K562 (cell line): ENCODE measurements around the gene GABARAP. TPM values are rescaled to one million over a fixed set of nuclear protein-coding genes. Genes with fewer than 3 reads are reported as not detected.

Experiments used
- BCL6 ChIP-seq: fragments of 250-450 bp; sonication (Bioruptor Pico); IDR thresholded peaks from 2 replicates; pipeline ENCODE4 v1.4.0; 2020
- CBX3 ChIP-seq, 2 experiments: IDR thresholded peaks; 1 replicate in 1 of 2; 2 replicates in 1 of 2; pipeline ENCODE4 v1.6.1; 2012; ENCODE audit warnings: inconsistent platforms in 2 of 2, low read length in 2 of 2, borderline replicate concordance in 1 of 2, control low read depth in 1 of 2
- CXXC5 ChIP-seq: fragments of 250-450 bp; sonication (Bioruptor Pico); IDR thresholded peaks from 2 replicates; pipeline ENCODE4 v1.8.0; 2022; ENCODE audit warnings: inconsistent platforms, mild to moderate bottlenecking, moderate library complexity
- HCFC1 ChIP-seq: IDR thresholded peaks from 2 replicates; pipeline ENCODE4 v1.6.1; 2012; ENCODE audit warnings: low read depth, low read length, improper control_type of control experiment
- JUN ChIP-seq, 2 experiments: sonication (generic) in 1 of 2; formaldehyde crosslinking in 1 of 2; IDR thresholded peaks; 2 replicates each; pipeline versions ENCODE4 v1.6.1 to v1.8.0; 2012 to 2022; ENCODE audit warnings: borderline replicate concordance in 2 of 2, mild to moderate bottlenecking in 2 of 2, improper control_type of control experiment in 1 of 2, low read depth in 1 of 2, low read length in 1 of 2, missing genetic modification reagents in 1 of 2
- JUND ChIP-seq, 2 experiments: IDR thresholded peaks; 2 replicates in 1 of 2; 3 replicates in 1 of 2; pipeline ENCODE4 v1.6.1; 2011; ENCODE audit warnings: borderline replicate concordance in 2 of 2, low read depth in 2 of 2, low read length in 2 of 2, improper control_type of control experiment in 1 of 2, missing biosample characterization in 1 of 2, missing genetic modification characterization in 1 of 2, missing genetic modification reagents in 1 of 2
- LCOR ChIP-seq: sonication (generic); formaldehyde crosslinking; IDR thresholded peaks from 2 replicates; pipeline ENCODE4 v1.8.0; 2022; ENCODE audit warnings: mild to moderate bottlenecking, missing genetic modification reagents
- NONO ChIP-seq, 2 experiments: fragments of 200-400 bp in 1 of 2; fragments of 450-650 bp in 1 of 2; formaldehyde crosslinking in 1 of 2; IDR thresholded peaks; 2 replicates each; pipeline ENCODE4 v1.6.1; 2017; ENCODE audit warnings: low read depth in 2 of 2, mild to moderate bottlenecking in 2 of 2, moderate library complexity in 2 of 2, low read length in 1 of 2
- PURB ChIP-seq: sonication (generic); formaldehyde crosslinking; IDR thresholded peaks from 2 replicates; pipeline ENCODE4 v1.9.0; 2021; ENCODE audit warnings: low read depth, mild to moderate bottlenecking, missing genetic modification reagents
- STAG1 ChIP-seq: sonication (generic); formaldehyde crosslinking; IDR thresholded peaks from 2 replicates; pipeline ENCODE4 v1.5.0; 2020; ENCODE audit warnings: missing genetic modification reagents, borderline replicate concordance
- TBP ChIP-seq: optimal IDR thresholded peaks from 2 replicates; pipeline ENCODE3; 2011; ENCODE audit warnings: low read depth, low read length, improper control_type of control experiment
- TEAD4 ChIP-seq, 2 experiments: sonication (generic) in 1 of 2; formaldehyde crosslinking in 1 of 2; IDR thresholded peaks; 2 replicates each; pipeline versions ENCODE4 v1.6.1 to v1.8.0; 2012 to 2022; ENCODE audit warnings: borderline replicate concordance in 1 of 2, inconsistent platforms in 1 of 2, low read length in 1 of 2, mild to moderate bottlenecking in 1 of 2, missing genetic modification reagents in 1 of 2
- ZNF263 ChIP-seq: sonication (generic); formaldehyde crosslinking; IDR thresholded peaks from 2 replicates; pipeline ENCODE4 v1.8.0; 2022; ENCODE audit warnings: mild to moderate bottlenecking, missing genetic modification reagents, borderline replicate concordance
- ZNF75A ChIP-seq: fragments of 450-650 bp; formaldehyde crosslinking; IDR thresholded peaks from 2 replicates; pipeline ENCODE4 v1.4.0; 2020; ENCODE audit warnings: mild to moderate bottlenecking
- polyA plus RNA-seq, 8 experiments: library from polyadenylated mRNA; depleted of rRNA in 4 of 8; stranded (reverse) in 5 of 8; unstranded in 3 of 8; fragments of >200 nt; fragmentation: Nextera tagmentation in 2 of 8; fragmentation: Illumina TruSeq in 1 of 8; extraction: Ambion mirVana in 2 of 8; extraction: Trizol in 1 of 8; gene quantifications; 2 replicates each; pipeline versions ENCODE4 v1.2.1 to v1.2.3, GENCODE V29; 2011 to 2014; ENCODE audit warnings: inconsistent platforms in 1 of 8, missing spikeins in 1 of 8
- total RNA-seq, 7 experiments: library from RNA; depleted of rRNA in 6 of 7; stranded (reverse); fragments of >200 nt in 6 of 7; fragmentation: Illumina TruSeq in 2 of 7; extraction: Trizol in 2 of 7; gene quantifications; 2 replicates each; pipeline versions ENCODE4 v1.2.1 to v1.2.3, GENCODE V29; 2011 to 2021; ENCODE audit warnings: low replicate concordance in 1 of 7
- TF ChIP-seq, protein P1 (sequence below): sonication (generic); formaldehyde crosslinking; IDR thresholded peaks from 2 replicates; pipeline ENCODE4 v1.9.0; 2022; ENCODE audit warnings: mild to moderate bottlenecking, missing genetic modification reagents
- TF ChIP-seq, protein P2 (sequence below): fragments of 450-650 bp; IDR thresholded peaks from 2 replicates; pipeline ENCODE4 v1.6.1; 2017; ENCODE audit warnings: mild to moderate bottlenecking, moderate library complexity
- TF ChIP-seq, protein P3 (sequence below): fragments of 450-650 bp; IDR thresholded peaks from 2 replicates; pipeline ENCODE4 v1.6.1; 2016; ENCODE audit warnings: antibody characterized with exemption
- TF ChIP-seq, protein P4 (sequence below): sonication (generic); formaldehyde crosslinking; IDR thresholded peaks from 2 replicates; pipeline ENCODE4 v1.8.0; 2022; ENCODE audit warnings: mild to moderate bottlenecking, missing genetic modification reagents
- TF ChIP-seq, protein P5 (sequence below), 2 experiments: IDR thresholded peaks; 2 replicates each; pipeline ENCODE4 v1.6.1; 2011; ENCODE audit warnings: borderline replicate concordance in 1 of 2, control low read depth in 1 of 2, low read depth in 1 of 2, low read length in 1 of 2, mild to moderate bottlenecking in 1 of 2, mixed read lengths in 1 of 2, moderate library complexity in 1 of 2; ENCODE audit not compliant: insufficient read depth in 1 of 2, insufficient read length in 1 of 2, poor library complexity in 1 of 2, severe bottlenecking in 1 of 2; ENCODE audit errors: extremely low read depth in 1 of 2

Gene GABARAP
- total and polyA plus RNA-seq, 9 of the 15 experiments (the other 6 are each of a cell fraction or from before 2014, with no cell fraction given), result 47.5 to 373 (median 152) TPM

DNA sequence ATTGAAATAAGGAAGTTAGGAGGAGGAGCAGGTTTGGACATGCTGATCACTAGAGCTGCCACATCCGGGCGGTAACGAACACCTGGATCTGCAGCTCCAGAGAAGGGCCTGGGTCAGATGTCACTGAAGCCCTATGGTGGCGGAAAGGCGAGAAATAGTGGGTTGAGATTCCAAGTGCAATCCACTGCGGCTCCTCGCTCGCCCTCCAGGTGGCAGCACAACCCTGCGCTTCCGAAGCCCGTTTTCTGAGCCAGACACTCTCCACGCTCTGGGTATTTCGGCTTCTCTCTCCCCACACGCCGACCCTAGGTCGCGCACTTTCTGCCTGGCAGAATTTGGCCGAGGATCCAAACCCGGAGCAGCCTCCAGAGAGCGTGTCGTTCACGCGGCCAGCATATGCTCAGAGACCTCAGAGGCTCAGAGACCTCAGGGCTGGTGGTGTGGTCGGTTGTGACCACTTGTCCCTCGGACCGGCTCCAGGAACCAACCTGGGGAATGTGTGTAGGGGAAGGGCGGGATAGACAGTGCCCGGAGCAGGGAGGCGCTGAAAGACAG, 38.3 kb upstream of the GABARAP start (continued):
- TF ChIP-seq JUND (IDR thresholded peaks at IDR 0.05; ENCODE audit: borderline replicate concordance, low read depth, low read length) (0 out of 2 replicates have a peak, but pooled peaks have one; percentile 31), JUND (tag; IDR thresholded peaks at IDR 0.05; ENCODE audit: borderline replicate concordance, low read depth, low read length) (no peak; the same call in 2 of the 3 replicates), ZNF75A (no peak), BCL6 (CRISPR knock-in tag) (no peak), LCOR (CRISPR knock-in tag) (peak; percentile 87; the same call in 1 of the 2 replicates), HCFC1 (no peak), TEAD4 (IDR thresholded peaks at IDR 0.05; ENCODE audit: low read length) (0 out of 2 replicates have a peak, but pooled peaks have one; percentile 40), TEAD4 (CRISPR knock-in tag; IDR thresholded peaks at IDR 0.05; ENCODE audit: borderline replicate concordance) (no peak; the same call in 1 of the 2 replicates), CXXC5 (peak; percentile 43; the same call in 1 of the 2 replicates), TBP (peak; percentile 53), NONO (IDR thresholded peaks at IDR 0.05; ENCODE audit: low read depth in 2 of 2, low read length in 1 of 2) (0 out of 4 replicates have a peak, but pooled peaks of 1 of the 2 experiments have one; percentile 14), STAG1 (peak; percentile 72; the same call in 1 of the 2 replicates), JUN (IDR thresholded peaks at IDR 0.05; ENCODE audit: borderline replicate concordance, low read depth, low read length) (no peak), JUN (CRISPR knock-in tag; IDR thresholded peaks at IDR 0.05; ENCODE audit: borderline replicate concordance) (peak; percentile 70), PURB (CRISPR knock-in tag) (no peak), CBX3 (IDR thresholded peaks at IDR 0.05; ENCODE audit: borderline replicate concordance in 1 of 2, low read length in 2 of 2) (peak in 1 of 2 experiments; percentile 82; a peak in 1 of 3 replicates), ZNF263 (CRISPR knock-in tag) (peak; percentile 44; the same call in 1 of the 2 replicates)
- TF ChIP-seq, protein P1, sequence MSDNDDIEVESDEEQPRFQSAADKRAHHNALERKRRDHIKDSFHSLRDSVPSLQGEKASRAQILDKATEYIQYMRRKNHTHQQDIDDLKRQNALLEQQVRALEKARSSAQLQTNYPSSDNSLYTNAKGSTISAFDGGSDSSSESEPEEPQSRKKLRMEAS, result peak; percentile 89
- TF ChIP-seq, protein P2, sequence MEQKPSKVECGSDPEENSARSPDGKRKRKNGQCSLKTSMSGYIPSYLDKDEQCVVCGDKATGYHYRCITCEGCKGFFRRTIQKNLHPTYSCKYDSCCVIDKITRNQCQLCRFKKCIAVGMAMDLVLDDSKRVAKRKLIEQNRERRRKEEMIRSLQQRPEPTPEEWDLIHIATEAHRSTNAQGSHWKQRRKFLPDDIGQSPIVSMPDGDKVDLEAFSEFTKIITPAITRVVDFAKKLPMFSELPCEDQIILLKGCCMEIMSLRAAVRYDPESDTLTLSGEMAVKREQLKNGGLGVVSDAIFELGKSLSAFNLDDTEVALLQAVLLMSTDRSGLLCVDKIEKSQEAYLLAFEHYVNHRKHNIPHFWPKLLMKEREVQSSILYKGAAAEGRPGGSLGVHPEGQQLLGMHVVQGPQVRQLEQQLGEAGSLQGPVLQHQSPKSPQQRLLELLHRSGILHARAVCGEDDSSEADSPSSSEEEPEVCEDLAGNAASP, result no peak
- TF ChIP-seq, protein P3, sequence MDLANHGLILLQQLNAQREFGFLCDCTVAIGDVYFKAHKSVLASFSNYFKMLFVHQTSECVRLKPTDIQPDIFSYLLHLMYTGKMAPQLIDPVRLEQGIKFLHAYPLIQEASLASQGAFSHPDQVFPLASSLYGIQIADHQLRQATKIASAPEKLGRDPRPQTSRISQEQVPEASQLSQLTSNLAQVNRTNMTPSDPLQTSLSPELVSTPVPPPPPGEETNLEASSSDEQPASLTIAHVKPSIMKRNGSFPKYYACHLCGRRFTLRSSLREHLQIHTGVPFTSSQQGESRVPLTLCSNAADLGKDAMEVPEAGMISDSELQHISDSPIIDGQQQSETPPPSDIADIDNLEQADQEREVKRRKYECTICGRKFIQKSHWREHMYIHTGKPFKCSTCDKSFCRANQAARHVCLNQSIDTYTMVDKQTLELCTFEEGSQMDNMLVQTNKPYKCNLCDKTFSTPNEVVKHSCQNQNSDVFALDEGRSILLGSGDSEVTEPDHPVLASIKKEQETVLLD, result 0 out of 2 replicates have a peak, but pooled peaks have one; percentile 48
- TF ChIP-seq, protein P4, sequence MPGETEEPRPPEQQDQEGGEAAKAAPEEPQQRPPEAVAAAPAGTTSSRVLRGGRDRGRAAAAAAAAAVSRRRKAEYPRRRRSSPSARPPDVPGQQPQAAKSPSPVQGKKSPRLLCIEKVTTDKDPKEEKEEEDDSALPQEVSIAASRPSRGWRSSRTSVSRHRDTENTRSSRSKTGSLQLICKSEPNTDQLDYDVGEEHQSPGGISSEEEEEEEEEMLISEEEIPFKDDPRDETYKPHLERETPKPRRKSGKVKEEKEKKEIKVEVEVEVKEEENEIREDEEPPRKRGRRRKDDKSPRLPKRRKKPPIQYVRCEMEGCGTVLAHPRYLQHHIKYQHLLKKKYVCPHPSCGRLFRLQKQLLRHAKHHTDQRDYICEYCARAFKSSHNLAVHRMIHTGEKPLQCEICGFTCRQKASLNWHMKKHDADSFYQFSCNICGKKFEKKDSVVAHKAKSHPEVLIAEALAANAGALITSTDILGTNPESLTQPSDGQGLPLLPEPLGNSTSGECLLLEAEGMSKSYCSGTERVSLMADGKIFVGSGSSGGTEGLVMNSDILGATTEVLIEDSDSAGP (CRISPR knock-in tag), result 0 out of 2 replicates have a peak, but pooled peaks have one; percentile 23
- TF ChIP-seq, protein P5, sequence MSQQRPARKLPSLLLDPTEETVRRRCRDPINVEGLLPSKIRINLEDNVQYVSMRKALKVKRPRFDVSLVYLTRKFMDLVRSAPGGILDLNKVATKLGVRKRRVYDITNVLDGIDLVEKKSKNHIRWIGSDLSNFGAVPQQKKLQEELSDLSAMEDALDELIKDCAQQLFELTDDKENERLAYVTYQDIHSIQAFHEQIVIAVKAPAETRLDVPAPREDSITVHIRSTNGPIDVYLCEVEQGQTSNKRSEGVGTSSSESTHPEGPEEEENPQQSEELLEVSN (IDR thresholded peaks at IDR 0.05; ENCODE audit: borderline replicate concordance in 1 of 2, extremely low read depth in 1 of 2, insufficient read depth in 1 of 2, insufficient read length in 1 of 2, low read depth in 1 of 2, low read length in 1 of 2, poor library complexity in 1 of 2, severe bottlenecking in 1 of 2), result peak; percentile 44 to 89
